ENCODE results near the gene EDIL3. TPM values are rescaled to one million over a fixed set of nuclear protein-coding genes. Genes with fewer than 3 reads are reported as not detected.

EDIL3 gene
- total and polyA plus RNA-seq, 2 of the 13 experiments (the other 11 are each of a cell fraction or from before 2014, with no cell fraction given) = 0.01 TPM; not detected in 1

DNA sequence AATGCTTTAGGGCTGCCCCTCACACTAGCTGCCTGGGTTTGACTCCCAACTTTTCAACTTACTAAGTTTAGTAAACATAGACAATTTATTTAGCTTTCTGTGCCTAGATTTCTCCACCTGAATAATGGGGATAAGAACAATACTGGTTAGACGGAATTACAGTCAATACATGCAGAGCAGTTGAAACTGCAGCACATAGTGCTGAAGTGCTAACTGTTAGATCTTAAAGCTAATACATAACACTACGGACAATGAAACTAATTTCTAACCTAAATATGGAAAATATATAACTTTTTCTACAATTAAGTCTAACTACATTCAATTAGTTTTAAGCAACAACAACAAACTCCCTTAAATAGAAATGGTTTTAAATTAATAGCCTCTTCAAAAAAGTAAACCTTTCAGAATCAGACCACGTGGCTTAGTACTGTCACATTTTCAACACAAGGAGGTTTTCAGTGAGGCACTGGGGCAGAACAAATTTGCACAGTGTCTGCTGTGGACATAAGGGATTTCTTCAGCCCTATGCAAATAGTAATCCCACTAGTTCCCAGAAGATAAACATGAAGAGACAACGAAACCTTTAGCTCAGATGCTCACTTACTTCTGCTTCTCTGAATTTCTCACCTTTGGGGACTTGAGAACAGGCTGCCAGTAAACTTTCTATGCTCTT is 293.4 kb downstream of the EDIL3 start (continued):
- TF ChIP-seq, protein P1, sequence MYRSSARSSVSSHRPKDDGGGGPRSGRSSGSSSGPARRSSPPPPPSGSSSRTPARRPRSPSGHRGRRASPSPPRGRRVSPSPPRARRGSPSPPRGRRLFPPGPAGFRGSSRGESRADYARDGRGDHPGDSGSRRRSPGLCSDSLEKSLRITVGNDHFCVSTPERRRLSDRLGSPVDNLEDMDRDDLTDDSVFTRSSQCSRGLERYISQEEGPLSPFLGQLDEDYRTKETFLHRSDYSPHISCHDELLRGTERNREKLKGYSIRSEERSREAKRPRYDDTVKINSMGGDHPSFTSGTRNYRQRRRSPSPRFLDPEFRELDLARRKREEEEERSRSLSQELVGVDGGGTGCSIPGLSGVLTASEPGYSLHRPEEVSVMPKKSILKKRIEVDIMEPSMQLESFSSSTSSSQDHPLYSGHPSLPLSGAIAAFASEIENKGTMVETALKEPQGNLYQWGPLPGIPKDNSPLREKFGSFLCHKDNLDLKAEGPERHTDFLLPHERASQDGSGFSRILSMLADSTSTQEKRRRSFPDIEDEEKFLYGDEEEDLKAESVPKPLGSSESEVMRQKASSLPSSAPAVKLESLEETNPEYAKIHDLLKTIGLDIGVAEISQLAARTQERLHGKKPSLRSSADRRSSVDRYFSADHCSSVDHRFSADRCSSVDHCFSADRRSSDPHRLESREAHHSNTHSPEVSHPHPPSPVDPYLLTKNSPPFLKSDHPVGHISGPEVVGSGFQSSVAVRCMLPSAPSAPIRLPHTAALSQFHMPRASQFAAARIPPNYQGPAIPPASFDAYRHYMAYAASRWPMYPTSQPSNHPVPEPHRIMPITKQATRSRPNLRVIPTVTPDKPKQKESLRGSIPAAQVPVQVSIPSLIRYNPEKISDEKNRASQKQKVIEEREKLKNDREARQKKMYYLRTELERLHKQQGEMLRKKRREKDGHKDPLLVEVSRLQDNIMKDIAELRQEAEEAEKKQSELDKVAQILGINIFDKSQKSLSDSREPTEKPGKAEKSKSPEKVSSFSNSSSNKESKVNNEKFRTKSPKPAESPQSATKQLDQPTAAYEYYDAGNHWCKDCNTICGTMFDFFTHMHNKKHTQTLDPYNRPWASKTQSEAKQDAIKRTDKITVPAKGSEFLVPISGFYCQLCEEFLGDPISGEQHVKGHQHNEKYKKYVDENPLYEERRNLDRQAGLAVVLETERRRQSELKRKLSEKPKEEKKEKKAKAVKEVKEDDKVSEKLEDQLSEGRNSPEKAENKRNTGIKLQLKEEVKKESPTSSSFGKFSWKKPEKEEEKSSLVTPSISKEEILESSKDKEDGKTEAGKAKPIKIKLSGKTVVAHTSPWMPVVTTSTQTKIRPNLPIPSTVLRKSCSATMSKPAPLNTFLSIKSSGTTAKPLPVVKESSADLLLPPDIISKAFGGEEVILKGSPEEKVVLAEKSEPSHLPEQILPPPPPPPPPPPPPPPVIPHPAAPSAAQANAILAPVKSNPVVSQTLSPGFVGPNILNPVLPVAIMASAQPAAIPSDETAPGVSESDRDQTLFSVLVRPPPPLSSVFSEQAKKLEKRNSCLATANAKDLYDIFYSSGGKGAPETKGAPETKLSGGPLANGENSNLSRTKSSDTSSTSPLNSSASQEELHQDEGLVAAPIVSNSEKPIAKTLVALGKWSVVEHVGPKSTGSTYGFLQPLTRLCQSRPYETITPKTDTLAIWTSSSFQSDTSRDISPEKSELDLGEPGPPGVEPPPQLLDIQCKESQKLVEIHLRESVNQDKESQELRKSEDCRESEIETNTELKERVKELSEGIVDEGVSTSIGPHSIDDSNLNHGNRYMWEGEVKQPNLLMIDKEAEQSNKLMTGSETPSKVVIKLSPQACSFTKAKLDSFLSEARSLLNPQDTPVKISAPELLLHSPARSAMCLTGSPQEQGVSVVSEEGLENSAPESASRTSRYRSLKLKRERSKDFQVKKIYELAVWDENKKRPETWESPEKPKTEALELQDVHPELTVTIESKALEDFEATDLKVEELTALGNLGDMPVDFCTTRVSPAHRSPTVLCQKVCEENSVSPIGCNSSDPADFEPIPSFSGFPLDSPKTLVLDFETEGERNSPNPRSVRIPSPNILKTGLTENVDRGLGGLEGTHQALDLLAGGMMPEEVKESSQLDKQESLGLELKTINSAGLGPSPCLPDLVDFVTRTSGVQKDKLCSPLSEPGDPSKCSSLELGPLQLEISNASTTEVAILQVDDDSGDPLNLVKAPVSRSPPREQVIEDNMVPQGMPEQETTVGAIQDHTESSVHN (CRISPR knock-in tag; IDR thresholded peaks at IDR 0.05) = no peak
- TF ChIP-seq, protein P2, sequence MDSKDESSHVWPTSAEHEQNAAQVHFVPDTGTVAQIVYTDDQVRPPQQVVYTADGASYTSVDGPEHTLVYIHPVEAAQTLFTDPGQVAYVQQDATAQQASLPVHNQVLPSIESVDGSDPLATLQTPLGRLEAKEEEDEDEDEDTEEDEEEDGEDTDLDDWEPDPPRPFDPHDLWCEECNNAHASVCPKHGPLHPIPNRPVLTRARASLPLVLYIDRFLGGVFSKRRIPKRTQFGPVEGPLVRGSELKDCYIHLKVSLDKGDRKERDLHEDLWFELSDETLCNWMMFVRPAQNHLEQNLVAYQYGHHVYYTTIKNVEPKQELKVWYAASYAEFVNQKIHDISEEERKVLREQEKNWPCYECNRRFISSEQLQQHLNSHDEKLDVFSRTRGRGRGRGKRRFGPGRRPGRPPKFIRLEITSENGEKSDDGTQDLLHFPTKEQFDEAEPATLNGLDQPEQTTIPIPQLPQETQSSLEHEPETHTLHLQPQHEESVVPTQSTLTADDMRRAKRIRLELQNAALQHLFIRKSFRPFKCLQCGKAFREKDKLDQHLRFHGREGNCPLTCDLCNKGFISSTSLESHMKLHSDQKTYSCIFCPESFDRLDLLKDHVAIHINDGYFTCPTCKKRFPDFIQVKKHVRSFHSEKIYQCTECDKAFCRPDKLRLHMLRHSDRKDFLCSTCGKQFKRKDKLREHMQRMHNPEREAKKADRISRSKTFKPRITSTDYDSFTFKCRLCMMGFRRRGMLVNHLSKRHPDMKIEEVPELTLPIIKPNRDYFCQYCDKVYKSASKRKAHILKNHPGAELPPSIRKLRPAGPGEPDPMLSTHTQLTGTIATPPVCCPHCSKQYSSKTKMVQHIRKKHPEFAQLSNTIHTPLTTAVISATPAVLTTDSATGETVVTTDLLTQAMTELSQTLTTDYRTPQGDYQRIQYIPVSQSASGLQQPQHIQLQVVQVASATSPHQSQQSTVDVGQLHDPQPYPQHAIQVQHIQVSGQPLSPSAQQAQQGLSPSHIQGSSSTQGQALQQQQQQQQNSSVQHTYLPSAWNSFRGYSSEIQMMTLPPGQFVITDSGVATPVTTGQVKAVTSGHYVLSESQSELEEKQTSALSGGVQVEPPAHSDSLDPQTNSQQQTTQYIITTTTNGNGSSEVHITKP (CRISPR knock-in tag; IDR thresholded peaks at IDR 0.05; ENCODE audit: low read depth) = peak; percentile 35; the same call in 1 of the 2 replicates
- TF ChIP-seq KAT8 (CRISPR knock-in tag; IDR thresholded peaks at IDR 0.05) = peak; percentile 80
- peak; percentile 75 for TF ChIP-seq FOSL2 (CRISPR knock-in tag; IDR thresholded peaks at IDR 0.05)
- TF ChIP-seq ZNF205 (CRISPR knock-in tag; IDR thresholded peaks at IDR 0.05) = peak; percentile 87; the same call in 1 of the 2 replicates
- TF ChIP-seq, protein P3, sequence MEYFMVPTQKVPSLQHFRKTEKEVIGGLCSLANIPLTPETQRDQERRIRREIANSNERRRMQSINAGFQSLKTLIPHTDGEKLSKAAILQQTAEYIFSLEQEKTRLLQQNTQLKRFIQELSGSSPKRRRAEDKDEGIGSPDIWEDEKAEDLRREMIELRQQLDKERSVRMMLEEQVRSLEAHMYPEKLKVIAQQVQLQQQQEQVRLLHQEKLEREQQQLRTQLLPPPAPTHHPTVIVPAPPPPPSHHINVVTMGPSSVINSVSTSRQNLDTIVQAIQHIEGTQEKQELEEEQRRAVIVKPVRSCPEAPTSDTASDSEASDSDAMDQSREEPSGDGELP (IDR thresholded peaks at IDR 0.05; ENCODE audit: borderline replicate concordance, low read depth) = 0 out of 2 replicates have a peak, but pooled peaks have one; percentile 39
- TF ChIP-seq, protein P4, sequence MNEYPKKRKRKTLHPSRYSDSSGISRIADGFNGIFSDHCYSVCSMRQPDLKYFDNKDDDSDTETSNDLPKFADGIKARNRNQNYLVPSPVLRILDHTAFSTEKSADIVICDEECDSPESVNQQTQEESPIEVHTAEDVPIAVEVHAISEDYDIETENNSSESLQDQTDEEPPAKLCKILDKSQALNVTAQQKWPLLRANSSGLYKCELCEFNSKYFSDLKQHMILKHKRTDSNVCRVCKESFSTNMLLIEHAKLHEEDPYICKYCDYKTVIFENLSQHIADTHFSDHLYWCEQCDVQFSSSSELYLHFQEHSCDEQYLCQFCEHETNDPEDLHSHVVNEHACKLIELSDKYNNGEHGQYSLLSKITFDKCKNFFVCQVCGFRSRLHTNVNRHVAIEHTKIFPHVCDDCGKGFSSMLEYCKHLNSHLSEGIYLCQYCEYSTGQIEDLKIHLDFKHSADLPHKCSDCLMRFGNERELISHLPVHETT (CRISPR knock-in tag; conservative IDR thresholded peaks at IDR 0.05) = 0 out of 2 replicates have a peak, but pooled peaks have one; percentile 31
- peak; percentile 55 to 91; a peak in 2 of 4 replicates for TF ChIP-seq EP300 (IDR thresholded peaks at IDR 0.05; ENCODE audit: low read depth in 2 of 2, low read length in 2 of 2)
- peak; percentile 58; the same call in 1 of the 2 replicates for TF ChIP-seq EP300 (CRISPR knock-in tag; IDR thresholded peaks at IDR 0.05; ENCODE audit: borderline replicate concordance)
- TF ChIP-seq, protein P5, sequence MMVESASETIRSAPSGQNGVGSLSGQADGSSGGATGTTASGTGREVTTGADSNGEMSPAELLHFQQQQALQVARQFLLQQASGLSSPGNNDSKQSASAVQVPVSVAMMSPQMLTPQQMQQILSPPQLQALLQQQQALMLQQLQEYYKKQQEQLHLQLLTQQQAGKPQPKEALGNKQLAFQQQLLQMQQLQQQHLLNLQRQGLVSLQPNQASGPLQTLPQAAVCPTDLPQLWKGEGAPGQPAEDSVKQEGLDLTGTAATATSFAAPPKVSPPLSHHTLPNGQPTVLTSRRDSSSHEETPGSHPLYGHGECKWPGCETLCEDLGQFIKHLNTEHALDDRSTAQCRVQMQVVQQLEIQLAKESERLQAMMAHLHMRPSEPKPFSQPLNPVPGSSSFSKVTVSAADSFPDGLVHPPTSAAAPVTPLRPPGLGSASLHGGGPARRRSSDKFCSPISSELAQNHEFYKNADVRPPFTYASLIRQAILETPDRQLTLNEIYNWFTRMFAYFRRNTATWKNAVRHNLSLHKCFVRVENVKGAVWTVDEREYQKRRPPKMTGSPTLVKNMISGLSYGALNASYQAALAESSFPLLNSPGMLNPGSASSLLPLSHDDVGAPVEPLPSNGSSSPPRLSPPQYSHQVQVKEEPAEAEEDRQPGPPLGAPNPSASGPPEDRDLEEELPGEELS (CRISPR knock-in tag; IDR thresholded peaks at IDR 0.05) = peak; percentile 78

Data from HepG2 (cell line).